ENCODE results near the gene ZNF568. TPM values are rescaled to one million over a fixed set of nuclear protein-coding genes. Genes with fewer than 3 reads are reported as not detected.

ZNF568 gene
- total RNA-seq, 1 experiment from 2014 or later, result not detected

DNA sequence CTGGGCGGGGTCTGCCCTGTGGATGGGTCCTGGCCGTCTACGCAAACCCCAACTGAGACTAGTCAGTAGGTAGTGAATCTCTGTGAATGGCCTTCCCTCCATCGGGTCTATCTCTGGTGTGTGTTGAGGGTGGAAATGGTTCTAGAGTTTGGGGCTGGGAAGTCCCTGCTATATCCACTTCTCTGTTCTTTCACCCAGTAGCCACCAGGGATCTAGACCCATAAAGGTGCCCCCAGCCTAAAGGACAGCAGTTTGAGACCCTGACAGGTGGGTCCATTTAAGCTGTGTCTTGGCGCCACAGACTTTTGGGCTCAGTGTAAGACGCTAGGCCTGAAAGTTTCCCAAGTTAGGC lies 57.7 kb downstream of the ZNF568 start:
- intact Hi-C loops (cut with micrococcal nuclease; ENCODE audit: unreplicated experiment), result no loop called here
- no peaks in the 10 kb centered on the region for H3K27me3 Mint-ChIP-seq (ENCODE audit: insufficient read depth, unreplicated experiment)
- H3K4me1 Mint-ChIP-seq (ENCODE audit: low read depth, unreplicated experiment), result no peaks in the 10 kb centered on the region
- no TSS peak for BruUV-seq (replicated peaks)
- peaks cover 26% of the 10 kb centered on the region for H3K9me3 Mint-ChIP-seq (ENCODE audit: unreplicated experiment)
- H3K4me3 Mint-ChIP-seq (ENCODE audit: unreplicated experiment), result no peak overlapping the region
- no peaks in the 10 kb centered on the region for H3K36me3 Mint-ChIP-seq (ENCODE audit: insufficient read depth, unreplicated experiment)
- Histone ChIP-seq H3K9me3 (peaks cover 19% of the 10 kb centered on the region), H3K4me1 (no peaks in the 10 kb centered on the region), H3K4me3 (ENCODE audit: low read depth, low read length) (no peak overlapping the region), H3K27me3 (replicated peaks; ENCODE audit: control insufficient read depth, insufficient read depth, low read length) (no peaks in the 10 kb centered on the region), H3K36me3 (ENCODE audit: control insufficient read depth, insufficient read depth, low read length) (no peaks in the 10 kb centered on the region)
- CTCF ChIA-PET, result no interaction called here
- no peak overlapping the region for H3K27ac Mint-ChIP-seq (ENCODE audit: unreplicated experiment)
- POLR2A ChIA-PET, result no interaction called here
- TF ChIP-seq, protein P1, sequence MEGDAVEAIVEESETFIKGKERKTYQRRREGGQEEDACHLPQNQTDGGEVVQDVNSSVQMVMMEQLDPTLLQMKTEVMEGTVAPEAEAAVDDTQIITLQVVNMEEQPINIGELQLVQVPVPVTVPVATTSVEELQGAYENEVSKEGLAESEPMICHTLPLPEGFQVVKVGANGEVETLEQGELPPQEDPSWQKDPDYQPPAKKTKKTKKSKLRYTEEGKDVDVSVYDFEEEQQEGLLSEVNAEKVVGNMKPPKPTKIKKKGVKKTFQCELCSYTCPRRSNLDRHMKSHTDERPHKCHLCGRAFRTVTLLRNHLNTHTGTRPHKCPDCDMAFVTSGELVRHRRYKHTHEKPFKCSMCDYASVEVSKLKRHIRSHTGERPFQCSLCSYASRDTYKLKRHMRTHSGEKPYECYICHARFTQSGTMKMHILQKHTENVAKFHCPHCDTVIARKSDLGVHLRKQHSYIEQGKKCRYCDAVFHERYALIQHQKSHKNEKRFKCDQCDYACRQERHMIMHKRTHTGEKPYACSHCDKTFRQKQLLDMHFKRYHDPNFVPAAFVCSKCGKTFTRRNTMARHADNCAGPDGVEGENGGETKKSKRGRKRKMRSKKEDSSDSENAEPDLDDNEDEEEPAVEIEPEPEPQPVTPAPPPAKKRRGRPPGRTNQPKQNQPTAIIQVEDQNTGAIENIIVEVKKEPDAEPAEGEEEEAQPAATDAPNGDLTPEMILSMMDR (IDR thresholded peaks at IDR 0.05; ENCODE audit: insufficient read depth in 1 of 2, low read depth in 1 of 2, low read length in 1 of 2, severe bottlenecking in 1 of 2, unreplicated experiment in 1 of 2), result no peak
- DNase-seq, result no peak

DNA sequence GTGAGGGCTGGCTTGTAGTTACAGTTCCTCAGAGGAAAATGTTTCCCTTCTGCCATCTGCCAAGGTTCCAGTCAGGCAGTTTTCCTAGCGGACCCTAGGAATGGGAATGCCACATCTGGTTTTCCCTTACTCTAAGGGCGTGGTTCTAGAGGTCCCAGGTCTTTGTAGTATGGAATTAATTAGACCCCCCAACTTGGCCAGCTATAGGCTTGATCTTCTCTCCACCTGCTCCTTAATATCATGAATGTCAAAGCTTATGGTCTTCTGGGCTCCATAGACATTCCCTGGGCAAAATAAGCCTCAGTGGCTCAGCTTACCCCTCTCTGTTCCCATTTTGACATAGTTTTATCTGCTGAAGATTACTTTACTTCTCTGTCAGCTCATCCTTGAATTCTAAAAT lies 70.0 kb downstream of the ZNF568 start:
- peaks cover 73% of the 10 kb centered on the region for H3K9me3 Mint-ChIP-seq (ENCODE audit: unreplicated experiment)
- TF ChIP-seq, protein P1 (IDR thresholded peaks at IDR 0.05; ENCODE audit: insufficient read depth in 1 of 2, low read depth in 1 of 2, low read length in 1 of 2, severe bottlenecking in 1 of 2, unreplicated experiment in 1 of 2), result no peak
- intact Hi-C loops (cut with micrococcal nuclease; ENCODE audit: unreplicated experiment), result no loop called here
- no peak overlapping the region for H3K27ac Mint-ChIP-seq (ENCODE audit: unreplicated experiment)
- no TSS peak for BruUV-seq (replicated peaks)
- Histone ChIP-seq H3K4me1 (no peaks in the 10 kb centered on the region), H3K9me3 (peaks cover 17% of the 10 kb centered on the region), H3K36me3 (ENCODE audit: control insufficient read depth, insufficient read depth, low read length) (no peaks in the 10 kb centered on the region), H3K4me3 (ENCODE audit: low read depth, low read length) (no peak overlapping the region), H3K27me3 (replicated peaks; ENCODE audit: control insufficient read depth, insufficient read depth, low read length) (no peaks in the 10 kb centered on the region)
- H3K27me3 Mint-ChIP-seq (ENCODE audit: insufficient read depth, unreplicated experiment), result no peaks in the 10 kb centered on the region
- DNase-seq, result no peak
- no peaks in the 10 kb centered on the region for H3K36me3 Mint-ChIP-seq (ENCODE audit: insufficient read depth, unreplicated experiment)
- ChIA-PET POLR2A (no interaction called here), CTCF (no interaction called here)
- H3K4me1 Mint-ChIP-seq (ENCODE audit: low read depth, unreplicated experiment), result no peaks in the 10 kb centered on the region
- no peak overlapping the region for H3K4me3 Mint-ChIP-seq (ENCODE audit: unreplicated experiment)

DNA sequence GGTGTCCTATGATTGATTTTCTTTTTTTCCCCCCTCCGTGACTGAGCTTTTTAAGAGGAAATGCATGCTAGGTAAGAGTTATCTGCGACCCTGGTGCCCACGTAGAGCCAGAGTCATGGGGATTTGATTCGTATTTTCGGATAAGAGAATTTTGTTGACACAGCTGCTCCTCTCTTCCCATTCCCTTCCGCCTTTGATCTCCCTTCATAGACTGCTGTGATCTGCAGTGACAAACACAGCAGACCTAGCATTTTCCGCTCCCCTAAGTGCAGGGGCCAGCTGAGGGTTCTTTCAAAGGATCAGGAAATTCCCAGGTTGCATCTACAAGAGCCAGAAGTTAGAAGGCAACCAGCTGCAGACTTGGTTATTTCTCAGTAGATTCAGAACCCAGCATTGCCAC lies 70.5 kb downstream of the ZNF568 start:
- H3K4me3 ChIP-seq (ENCODE audit: low read depth, low read length), result no peak overlapping the region
- H3K36me3 ChIP-seq (ENCODE audit: control insufficient read depth, insufficient read depth, low read length), result no peaks in the 10 kb centered on the region
- TF ChIP-seq, protein P1 (IDR thresholded peaks at IDR 0.05; ENCODE audit: insufficient read depth in 1 of 2, low read depth in 1 of 2, low read length in 1 of 2, severe bottlenecking in 1 of 2, unreplicated experiment in 1 of 2), result no peak
- H3K4me1 ChIP-seq, result no peaks in the 10 kb centered on the region
- peaks cover 17% of the 10 kb centered on the region for H3K9me3 ChIP-seq
- BruUV-seq (replicated peaks), result no TSS peak
- Mint-ChIP-seq H3K4me3 (ENCODE audit: unreplicated experiment) (no peak overlapping the region), H3K4me1 (ENCODE audit: low read depth, unreplicated experiment) (no peaks in the 10 kb centered on the region), H3K27me3 (ENCODE audit: insufficient read depth, unreplicated experiment) (no peaks in the 10 kb centered on the region), H3K9me3 (ENCODE audit: unreplicated experiment) (peaks cover 73% of the 10 kb centered on the region), H3K36me3 (ENCODE audit: insufficient read depth, unreplicated experiment) (no peaks in the 10 kb centered on the region), H3K27ac (ENCODE audit: unreplicated experiment) (no peak overlapping the region)
- CTCF ChIA-PET, result no interaction called here
- no peak for DNase-seq
- intact Hi-C loops (cut with micrococcal nuclease; ENCODE audit: unreplicated experiment), result no loop called here
- POLR2A ChIA-PET, result no interaction called here
- H3K27me3 ChIP-seq (replicated peaks; ENCODE audit: control insufficient read depth, insufficient read depth, low read length), result no peaks in the 10 kb centered on the region

Data from Caco-2 (cell line).